Activated naive CD8-positive, alpha-beta T cell treated with anti-CD3 and anti-CD28 coated beads, Interleukin-2, amount 10 ng/mL, durations not matched to agents 7 days and 5 days (primary cell): Measurements from ENCODE around the gene NKTR. TPM values are rescaled to one million over a fixed set of nuclear protein-coding genes. Genes with fewer than 3 reads are reported as not detected.

Experiments
- ATAC-seq: fragments of 150-1000 bp; cut with Tn5 transposase; one replicate; pipeline ENCODE4 v1.10.0; 2021; ENCODE audit warnings: low read depth, moderate library complexity
- POLR2A ChIA-PET: fragments of 350-600 bp; sonication (Branson Sonifier 250); formaldehyde crosslinking; loops from one replicate; lab custom pipeline; 2021; ENCODE audit warnings: antibody characterized with exemption; lab: Charles Lee
- DNase-seq: peaks from one replicate; pipeline ENCODE4 v3.0.0; 2021
- H3K27ac Mint-ChIP-seq: one replicate; pipeline ENCODE4 v1.8.0; 2022; ENCODE audit warnings: mild to moderate bottlenecking, mixed read lengths
- H3K27me3 Mint-ChIP-seq: one replicate; pipeline ENCODE4 v1.8.0; 2022; ENCODE audit warnings: mild to moderate bottlenecking, moderate library complexity, mixed read lengths
- H3K36me3 Mint-ChIP-seq: one replicate; pipeline ENCODE4 v1.8.0; 2021; ENCODE audit warnings: mild to moderate bottlenecking, mixed read lengths
- H3K4me1 Mint-ChIP-seq: one replicate; pipeline ENCODE4 v1.8.0; 2021; ENCODE audit warnings: mixed read lengths
- H3K4me3 Mint-ChIP-seq: one replicate; pipeline ENCODE4 v1.8.0; 2022; ENCODE audit warnings: mild to moderate bottlenecking, moderate library complexity, mixed read lengths
- H3K9me3 Mint-ChIP-seq: one replicate; pipeline ENCODE4 v1.8.0; 2021; ENCODE audit warnings: mixed read lengths
- total RNA-seq, 2 experiments: library from RNA; stranded (reverse); gene quantifications; one replicate each; pipeline ENCODE4 v1.2.3, GENCODE V29; 2021

Gene NKTR
- total RNA-seq, 2 experiments from 2014 or later = 150 to 152 TPM

DNA sequence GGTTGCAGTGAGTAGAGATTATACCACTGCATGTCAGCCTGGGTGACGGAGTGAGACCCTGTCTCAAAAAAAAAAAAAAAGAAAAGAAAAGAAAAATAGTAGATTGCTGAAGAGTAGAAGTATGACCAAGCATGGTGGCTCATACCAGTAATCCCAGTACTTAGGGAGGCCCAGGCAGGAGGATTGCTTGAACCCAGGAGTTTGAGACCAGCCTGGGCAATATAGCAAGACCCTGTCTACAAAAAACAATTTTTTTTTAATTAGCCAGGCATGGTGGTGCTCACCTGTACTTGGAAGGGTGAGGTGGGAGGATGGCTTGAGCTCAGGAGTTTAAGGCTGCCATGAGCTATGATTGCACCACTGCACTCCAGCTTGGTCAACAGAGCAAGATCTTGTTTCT lies 2.5 kb downstream of the NKTR start:
- ATAC-seq (no peak), DNase-seq (no peak)
- Mint-ChIP-seq H3K27me3 (no peaks in the 10 kb centered on the region), H3K27ac (no peak overlapping the region), H3K36me3 (peaks cover 31% of the 10 kb centered on the region), H3K9me3 (peaks cover 6% of the 10 kb centered on the region), H3K4me3 (no peak overlapping the region), H3K4me1 (peaks cover 39% of the 10 kb centered on the region)
- POLR2A ChIA-PET = interaction anchor here (0.6 to 0.8 kb wide), 2 partner anchors 13 to 41 kb away, joined by 3 to 5 read pairs; no protein-coding TSS in a partner anchor

DNA sequence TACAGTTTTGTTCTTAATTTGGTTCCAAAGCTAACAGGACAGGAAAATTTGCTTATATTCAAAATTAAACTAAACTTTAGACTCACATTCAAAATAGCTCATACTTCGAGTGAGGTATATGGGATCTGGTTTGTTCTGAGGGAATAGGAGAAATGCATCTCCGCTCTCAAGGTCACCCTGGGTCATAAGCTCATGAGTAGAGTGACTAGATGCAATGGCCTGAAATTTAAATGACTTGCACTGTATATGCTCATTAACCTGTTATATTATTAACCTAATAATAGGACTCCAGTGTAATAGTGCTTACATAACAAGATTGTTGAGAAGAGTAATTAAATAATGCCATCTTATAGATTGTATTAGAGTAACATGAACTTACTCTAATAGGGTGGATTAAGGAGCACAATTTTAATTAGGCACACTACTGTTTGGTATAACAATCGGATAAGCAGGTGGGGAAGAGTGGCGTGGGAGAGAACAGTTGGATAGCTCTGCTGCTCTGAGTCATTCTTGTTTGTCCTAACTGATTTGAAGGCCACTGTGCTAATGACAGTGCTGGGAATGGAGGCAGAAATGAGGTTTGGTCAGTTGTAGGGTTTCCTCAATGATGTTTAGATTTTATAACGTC lies 5.2 kb downstream of the NKTR start:
- POLR2A ChIA-PET = interaction anchor here (1.0 kb wide), 1 partner anchor 15 kb away, joined by 3 read pairs; the partner anchor contains the start of gene SS18L2
- peaks cover 6% of the 10 kb centered on the region for H3K9me3 Mint-ChIP-seq
- no peak overlapping the region for H3K4me3 Mint-ChIP-seq
- no peak overlapping the region for H3K27ac Mint-ChIP-seq
- peaks cover 44% of the 10 kb centered on the region for H3K36me3 Mint-ChIP-seq
- DNase-seq (no peak), ATAC-seq (no peak)
- H3K27me3 Mint-ChIP-seq = no peaks in the 10 kb centered on the region
- peaks cover 47% of the 10 kb centered on the region for H3K4me1 Mint-ChIP-seq

DNA sequence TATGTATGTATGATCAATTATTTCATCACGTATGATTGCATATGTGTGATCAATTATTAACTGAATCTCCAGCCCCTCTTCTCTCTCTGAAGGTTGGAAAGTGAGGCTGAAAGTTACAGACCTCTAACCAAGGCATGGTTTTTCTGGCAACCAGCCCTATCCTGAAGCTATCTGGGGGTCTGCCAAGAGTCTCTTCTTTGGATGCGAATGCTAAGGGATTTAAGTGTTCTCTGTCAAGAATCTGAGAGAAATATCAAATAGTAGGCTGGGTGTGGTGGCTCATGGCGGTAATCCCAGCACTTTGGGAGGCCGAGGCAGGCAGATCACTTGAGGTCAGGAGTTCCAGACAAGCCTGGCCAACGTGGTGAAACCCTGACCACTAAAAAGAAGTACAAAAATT lies 8.1 kb downstream of the NKTR start:
- Mint-ChIP-seq H3K27ac (no peak overlapping the region), H3K36me3 (peaks cover 37% of the 10 kb centered on the region), H3K9me3 (peaks cover 6% of the 10 kb centered on the region), H3K27me3 (no peaks in the 10 kb centered on the region), H3K4me3 (no peak overlapping the region), H3K4me1 (peaks cover 49% of the 10 kb centered on the region)
- POLR2A ChIA-PET = no interaction called here
- ATAC-seq (no peak), DNase-seq (no peak)

DNA sequence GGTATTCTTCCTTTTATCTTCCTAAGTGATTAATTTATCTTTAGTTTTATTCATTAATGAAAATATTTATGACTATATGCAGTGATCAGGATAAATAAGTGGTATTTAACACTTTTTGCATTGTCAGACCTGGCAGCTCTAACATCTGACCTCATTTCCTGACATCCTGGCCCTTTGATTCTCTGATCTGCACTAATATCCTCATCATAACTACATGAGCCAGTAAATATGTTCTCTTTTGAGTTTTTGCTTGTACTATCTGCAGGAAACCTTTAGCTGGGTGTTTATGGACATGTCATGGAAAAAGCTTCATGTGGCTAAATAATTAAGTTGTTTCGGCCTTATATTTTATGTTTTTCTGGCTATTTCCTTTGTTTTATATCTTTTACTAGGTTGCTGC lies 10.5 kb downstream of the NKTR start:
- Mint-ChIP-seq H3K9me3 (no peaks in the 10 kb centered on the region), H3K36me3 (peaks cover 24% of the 10 kb centered on the region), H3K27me3 (no peaks in the 10 kb centered on the region), H3K4me1 (peaks cover 42% of the 10 kb centered on the region), H3K27ac (peak overlapping the region; percentile 23), H3K4me3 (no peak overlapping the region)
- DNase-seq (no peak), ATAC-seq (peak; percentile 63)
- POLR2A ChIA-PET = interaction anchor here (0.9 to 1.5 kb wide), 2 partner anchors 10 to 21 kb away, joined by 3 to 10 read pairs; partner anchors contain the start of genes NKTR and SS18L2

DNA sequence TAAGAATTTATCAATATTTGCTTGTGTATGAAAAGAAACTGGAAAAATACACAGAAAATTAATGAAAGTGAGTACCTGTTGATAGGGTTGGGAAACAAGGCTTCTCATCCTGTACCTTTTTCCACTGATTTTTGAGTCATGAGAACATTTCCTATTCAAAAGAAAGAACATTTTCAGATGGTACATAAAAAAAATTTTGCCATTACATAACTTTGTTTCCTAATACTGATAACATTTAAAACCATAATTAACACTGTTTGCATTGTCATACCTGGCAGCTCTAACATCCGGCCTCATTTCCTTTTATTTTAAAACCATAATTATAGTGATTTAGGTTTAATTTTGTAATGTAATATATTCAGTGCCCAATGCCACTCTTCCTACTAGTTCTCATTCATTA lies 11.7 kb downstream of the NKTR start:
- no peaks in the 10 kb centered on the region for H3K27me3 Mint-ChIP-seq
- no peak for ATAC-seq
- no peak overlapping the region for H3K27ac Mint-ChIP-seq
- DNase-seq = no peak
- H3K4me1 Mint-ChIP-seq = peaks cover 43% of the 10 kb centered on the region
- no peaks in the 10 kb centered on the region for H3K9me3 Mint-ChIP-seq
- no peak overlapping the region for H3K4me3 Mint-ChIP-seq
- POLR2A ChIA-PET = interaction anchor here (1.9 kb wide), 1 partner anchor 22 kb away, joined by 7 read pairs; the partner anchor contains the start of gene SS18L2
- peaks cover 22% of the 10 kb centered on the region for H3K36me3 Mint-ChIP-seq

DNA sequence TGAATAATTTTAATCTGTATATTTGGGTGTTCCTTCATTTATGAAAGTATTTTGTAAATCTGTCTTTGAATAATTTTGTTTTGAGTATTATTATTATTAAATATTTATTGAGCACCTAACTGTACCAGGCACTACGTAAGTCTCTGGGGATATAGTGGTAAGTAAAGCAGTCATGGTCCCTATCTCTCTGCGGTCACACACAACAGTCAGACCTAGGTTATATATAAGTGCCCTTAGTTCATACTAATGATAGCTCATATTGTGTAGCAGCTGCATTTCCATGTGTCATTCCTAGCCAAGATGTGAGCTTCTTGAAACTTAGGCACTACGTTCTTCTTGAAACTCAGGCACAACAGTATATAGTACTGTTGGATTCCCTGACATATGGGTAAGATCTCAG lies 12.4 kb downstream of the NKTR start:
- POLR2A ChIA-PET = interaction anchor here (1.9 kb wide), 1 partner anchor 22 kb away, joined by 7 read pairs; the partner anchor contains the start of gene SS18L2
- no peaks in the 10 kb centered on the region for H3K27me3 Mint-ChIP-seq
- peaks cover 16% of the 10 kb centered on the region for H3K36me3 Mint-ChIP-seq
- ATAC-seq (no peak), DNase-seq (no peak)
- no peak overlapping the region for H3K4me3 Mint-ChIP-seq
- no peak overlapping the region for H3K27ac Mint-ChIP-seq
- H3K4me1 Mint-ChIP-seq = peaks cover 39% of the 10 kb centered on the region
- H3K9me3 Mint-ChIP-seq = no peaks in the 10 kb centered on the region

DNA sequence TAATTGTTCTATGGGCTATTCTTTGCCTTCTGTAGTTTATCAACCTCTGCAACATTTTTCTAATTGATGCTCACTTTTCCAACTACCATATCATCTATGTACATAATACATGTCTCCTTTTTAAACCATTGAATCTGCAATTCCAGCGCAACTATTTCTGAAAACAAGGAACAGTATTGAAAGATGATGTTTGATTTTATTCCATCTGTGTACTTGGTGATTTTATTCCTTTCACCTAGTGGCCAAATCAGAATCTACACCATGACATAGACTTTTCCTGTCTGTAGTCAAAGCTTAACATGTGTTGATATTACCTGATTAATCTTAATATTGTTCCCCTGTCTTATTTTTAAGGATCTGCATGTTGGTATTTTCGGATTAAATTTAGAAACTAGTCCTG lies 13.0 kb downstream of the NKTR start:
- POLR2A ChIA-PET = interaction anchor here (1.9 kb wide), 1 partner anchor 23 kb away, joined by 7 read pairs; the partner anchor contains the start of gene SS18L2
- Mint-ChIP-seq H3K4me1 (peaks cover 39% of the 10 kb centered on the region), H3K27ac (no peak overlapping the region), H3K27me3 (no peaks in the 10 kb centered on the region), H3K9me3 (no peaks in the 10 kb centered on the region), H3K36me3 (peaks cover 15% of the 10 kb centered on the region), H3K4me3 (no peak overlapping the region)
- DNase-seq = no peak
- no peak for ATAC-seq

DNA sequence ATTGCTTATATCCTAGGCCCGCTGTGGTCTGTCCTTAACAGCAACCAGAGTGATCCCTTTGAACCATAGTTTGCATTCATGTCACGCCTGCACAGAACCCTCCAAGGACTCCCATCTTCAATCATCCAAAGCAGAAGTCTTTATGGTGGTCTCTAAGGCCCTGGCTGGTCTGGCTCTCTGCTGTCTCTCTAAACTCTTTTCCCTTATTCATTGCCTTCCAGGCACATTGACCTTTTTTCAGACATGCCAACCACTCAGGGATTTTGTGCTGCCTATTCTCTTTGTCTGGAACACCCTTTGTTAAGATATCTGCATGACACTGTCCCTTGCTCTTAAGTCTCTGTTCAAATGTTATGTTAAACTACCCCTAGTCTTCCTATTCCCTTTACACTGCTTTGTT lies 31.1 kb downstream of the NKTR start:
- no peak overlapping the region for H3K4me3 Mint-ChIP-seq
- ATAC-seq (no peak), DNase-seq (no peak)
- POLR2A ChIA-PET = no interaction called here
- peaks cover 26% of the 10 kb centered on the region for H3K36me3 Mint-ChIP-seq
- H3K4me1 Mint-ChIP-seq = peaks cover 5% of the 10 kb centered on the region
- no peak overlapping the region for H3K27ac Mint-ChIP-seq
- no peaks in the 10 kb centered on the region for H3K27me3 Mint-ChIP-seq
- no peaks in the 10 kb centered on the region for H3K9me3 Mint-ChIP-seq

DNA sequence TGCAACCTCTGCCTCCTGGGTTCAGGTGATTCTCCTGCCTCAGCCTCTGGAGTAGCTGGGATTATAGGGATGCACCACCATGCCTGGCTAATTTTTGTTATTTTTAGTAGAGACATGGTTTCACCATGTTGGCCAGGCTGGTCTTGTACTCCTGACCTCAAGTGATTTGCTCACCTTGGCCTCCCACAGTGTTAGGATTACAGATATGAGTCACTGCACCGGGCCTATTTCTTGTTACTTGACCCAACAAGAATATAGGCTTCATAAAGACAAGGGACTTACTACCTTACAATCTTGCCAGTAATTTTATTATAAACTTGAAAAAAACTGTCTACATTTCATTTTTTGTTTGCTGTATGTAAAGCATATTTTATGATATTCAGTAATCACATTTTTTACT lies 31.7 kb downstream of the NKTR start:
- no peak for ATAC-seq
- DNase-seq = no peak
- Mint-ChIP-seq H3K27me3 (no peaks in the 10 kb centered on the region), H3K4me1 (peaks cover 5% of the 10 kb centered on the region), H3K36me3 (peaks cover 25% of the 10 kb centered on the region), H3K27ac (no peak overlapping the region), H3K9me3 (no peaks in the 10 kb centered on the region), H3K4me3 (no peak overlapping the region)
- POLR2A ChIA-PET = no interaction called here

DNA sequence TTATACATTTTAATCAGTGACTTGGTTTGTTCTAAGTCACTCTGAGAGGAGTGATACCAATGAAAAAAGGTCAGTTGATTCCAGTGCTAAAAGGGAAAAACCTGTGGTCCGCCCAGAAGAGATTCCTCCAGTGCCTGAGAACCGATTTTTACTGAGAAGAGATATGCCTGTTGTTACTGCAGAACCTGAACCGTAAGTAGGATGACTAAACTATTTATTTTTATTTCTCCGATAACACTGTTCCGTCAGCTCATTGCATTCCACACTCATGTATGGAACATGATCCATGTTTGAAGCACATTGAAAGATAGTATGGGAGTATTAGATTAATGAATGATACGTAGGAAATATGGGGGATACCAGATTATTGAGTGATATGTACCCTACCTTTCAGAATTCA lies 33.1 kb downstream of the NKTR start:
- Mint-ChIP-seq H3K27me3 (no peaks in the 10 kb centered on the region), H3K4me3 (no peak overlapping the region), H3K27ac (no peak overlapping the region), H3K4me1 (peaks cover 5% of the 10 kb centered on the region), H3K9me3 (no peaks in the 10 kb centered on the region), H3K36me3 (peaks cover 20% of the 10 kb centered on the region)
- POLR2A ChIA-PET = no interaction called here
- ATAC-seq = no peak
- DNase-seq = no peak

DNA sequence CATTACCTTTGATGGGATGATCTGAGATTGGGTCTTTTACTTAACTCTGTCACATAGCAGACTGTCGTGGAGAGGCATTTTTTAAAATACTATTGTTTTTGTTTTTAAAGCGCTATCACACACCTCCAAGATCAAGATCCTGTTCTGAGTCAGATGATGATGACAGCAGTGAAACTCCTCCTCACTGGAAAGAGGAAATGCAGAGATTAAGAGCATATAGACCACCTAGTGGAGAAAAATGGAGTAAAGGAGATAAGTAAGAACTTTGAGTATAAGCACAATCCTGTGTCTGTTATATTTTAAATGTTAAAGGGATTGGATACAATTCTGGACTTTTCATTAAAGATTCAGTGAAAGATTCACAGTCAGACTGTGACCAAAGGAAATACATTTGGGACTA lies 34.6 kb downstream of the NKTR start:
- H3K27ac Mint-ChIP-seq = no peak overlapping the region
- DNase-seq = no peak
- H3K4me1 Mint-ChIP-seq = peaks cover 6% of the 10 kb centered on the region
- peak; percentile 38 for ATAC-seq
- H3K36me3 Mint-ChIP-seq = peaks cover 20% of the 10 kb centered on the region
- H3K27me3 Mint-ChIP-seq = no peaks in the 10 kb centered on the region
- no peak overlapping the region for H3K4me3 Mint-ChIP-seq
- POLR2A ChIA-PET = no interaction called here
- no peaks in the 10 kb centered on the region for H3K9me3 Mint-ChIP-seq

DNA sequence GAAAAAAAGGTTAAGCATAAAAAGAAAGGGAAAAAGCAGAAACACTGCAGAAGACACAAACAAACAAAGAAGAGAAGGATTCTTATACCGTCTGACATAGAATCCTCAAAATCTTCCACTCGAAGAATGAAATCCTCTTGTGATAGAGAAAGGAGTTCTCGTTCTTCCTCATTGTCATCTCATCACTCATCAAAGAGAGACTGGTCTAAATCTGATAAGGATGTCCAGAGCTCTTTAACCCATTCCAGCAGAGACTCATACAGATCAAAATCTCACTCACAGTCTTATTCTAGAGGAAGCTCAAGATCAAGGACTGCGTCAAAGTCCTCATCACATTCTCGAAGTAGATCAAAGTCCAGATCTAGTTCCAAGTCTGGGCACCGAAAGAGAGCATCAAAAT lies 36.5 kb downstream of the NKTR start:
- ATAC-seq = no peak
- Mint-ChIP-seq H3K9me3 (no peaks in the 10 kb centered on the region), H3K36me3 (peaks cover 20% of the 10 kb centered on the region), H3K27ac (no peak overlapping the region), H3K27me3 (no peaks in the 10 kb centered on the region), H3K4me1 (peaks cover 10% of the 10 kb centered on the region), H3K4me3 (no peak overlapping the region)
- POLR2A ChIA-PET = interaction anchor here (1.1 to 1.4 kb wide), 2 partner anchors 37 to 135 kb away, joined by 3 to 5 read pairs; partner anchors contain the start of genes NKTR and VIPR1
- no peak for DNase-seq

DNA sequence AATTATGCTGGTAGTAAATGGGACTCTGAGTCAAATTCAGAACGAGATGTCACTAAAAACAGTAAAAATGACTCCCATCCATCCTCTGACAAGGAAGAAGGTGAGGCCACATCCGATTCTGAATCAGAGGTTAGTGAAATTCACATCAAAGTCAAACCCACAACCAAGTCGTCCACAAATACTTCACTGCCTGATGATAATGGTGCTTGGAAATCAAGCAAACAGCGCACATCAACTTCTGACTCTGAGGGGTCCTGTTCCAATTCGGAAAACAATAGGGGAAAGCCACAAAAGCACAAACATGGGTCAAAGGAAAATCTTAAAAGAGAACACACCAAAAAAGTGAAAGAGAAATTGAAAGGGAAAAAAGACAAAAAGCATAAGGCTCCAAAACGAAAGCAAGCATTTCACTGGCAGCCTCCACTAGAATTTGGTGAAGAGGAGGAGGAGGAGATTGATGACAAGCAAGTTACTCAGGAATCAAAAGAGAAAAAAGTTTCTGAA lies 37.9 kb downstream of the NKTR start:
- H3K27ac Mint-ChIP-seq = no peak overlapping the region
- DNase-seq (peak; percentile 27), ATAC-seq (peak; percentile 79)
- H3K36me3 Mint-ChIP-seq = peaks cover 29% of the 10 kb centered on the region
- no peaks in the 10 kb centered on the region for H3K9me3 Mint-ChIP-seq
- peaks cover 10% of the 10 kb centered on the region for H3K4me1 Mint-ChIP-seq
- no peak overlapping the region for H3K4me3 Mint-ChIP-seq
- H3K27me3 Mint-ChIP-seq = no peaks in the 10 kb centered on the region
- POLR2A ChIA-PET = interaction anchor here (1.4 kb wide), 1 partner anchor 136 kb away, joined by 3 read pairs; the partner anchor contains the start of gene VIPR1

DNA sequence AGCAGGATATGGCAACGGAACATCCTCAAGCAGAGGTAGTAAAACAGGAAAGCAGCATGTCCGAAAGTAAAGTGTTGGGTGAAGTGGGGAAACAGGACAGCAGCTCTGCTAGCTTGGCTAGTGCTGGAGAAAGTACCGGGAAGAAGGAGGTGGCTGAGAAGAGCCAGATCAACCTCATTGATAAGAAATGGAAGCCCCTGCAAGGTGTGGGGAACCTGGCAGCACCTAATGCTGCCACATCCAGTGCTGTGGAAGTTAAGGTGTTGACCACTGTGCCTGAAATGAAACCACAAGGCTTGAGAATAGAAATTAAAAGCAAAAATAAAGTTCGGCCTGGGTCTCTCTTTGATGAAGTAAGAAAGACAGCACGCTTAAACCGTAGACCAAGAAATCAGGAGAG lies 38.7 kb downstream of the NKTR start:
- Mint-ChIP-seq H3K4me1 (peaks cover 6% of the 10 kb centered on the region), H3K36me3 (peaks cover 28% of the 10 kb centered on the region), H3K27me3 (no peaks in the 10 kb centered on the region), H3K4me3 (no peak overlapping the region), H3K27ac (no peak overlapping the region), H3K9me3 (no peaks in the 10 kb centered on the region)
- ATAC-seq (no peak), DNase-seq (no peak)
- POLR2A ChIA-PET = no interaction called here
